Measurements from ENCODE around the gene INCA1. TPM values are rescaled to one million over a fixed set of nuclear protein-coding genes. Genes with fewer than 3 reads are reported as not detected.
A peak's percentile ranks its signal among the peaks of the same experiment; 100 is the strongest.

The INCA1 gene
- polyA plus RNA-seq, 1 donor from 2014 or later = 0.38 TPM

GRCh38 chr17:4967539-4968485 is 29.5 kb downstream of the INCA1 start, which contains the start of gene SPAG7:
SPAG7 (minus strand) TSS chr17:4967817; CDS start chr17:4967804, 13 bp downstream.
- H3K27ac ChIP-seq (ENCODE audit: low read length) = peak within 1 kb of the TSS; percentile 97
- H2AFZ ChIP-seq (ENCODE audit: low read depth, low read length) = peak within 1 kb of the TSS; percentile 65
- no peaks in the 10 kb centered on the region for H3K9me2 ChIP-seq (ENCODE audit: insufficient read depth, low read length)
- H4K20me1 ChIP-seq (ENCODE audit: insufficient read depth) = no peaks in the 10 kb centered on the region
- H3K4me2 ChIP-seq (ENCODE audit: low read length) = peak within 1 kb of the TSS; percentile 86
- no peaks in the 10 kb centered on the region for H3K27me3 ChIP-seq (ENCODE audit: insufficient read depth, low read depth, low read length)
- H3K4me3 ChIP-seq (ENCODE audit: low read length) = peak within 1 kb of the TSS; percentile 71
- H3K36me3 ChIP-seq (ENCODE audit: insufficient read depth, low read length) = no peaks in the 10 kb centered on the region
- peak within 1 kb of the TSS; percentile 89 for H3K9ac ChIP-seq (ENCODE audit: low read length)
- TF ChIP-seq, protein P1, sequence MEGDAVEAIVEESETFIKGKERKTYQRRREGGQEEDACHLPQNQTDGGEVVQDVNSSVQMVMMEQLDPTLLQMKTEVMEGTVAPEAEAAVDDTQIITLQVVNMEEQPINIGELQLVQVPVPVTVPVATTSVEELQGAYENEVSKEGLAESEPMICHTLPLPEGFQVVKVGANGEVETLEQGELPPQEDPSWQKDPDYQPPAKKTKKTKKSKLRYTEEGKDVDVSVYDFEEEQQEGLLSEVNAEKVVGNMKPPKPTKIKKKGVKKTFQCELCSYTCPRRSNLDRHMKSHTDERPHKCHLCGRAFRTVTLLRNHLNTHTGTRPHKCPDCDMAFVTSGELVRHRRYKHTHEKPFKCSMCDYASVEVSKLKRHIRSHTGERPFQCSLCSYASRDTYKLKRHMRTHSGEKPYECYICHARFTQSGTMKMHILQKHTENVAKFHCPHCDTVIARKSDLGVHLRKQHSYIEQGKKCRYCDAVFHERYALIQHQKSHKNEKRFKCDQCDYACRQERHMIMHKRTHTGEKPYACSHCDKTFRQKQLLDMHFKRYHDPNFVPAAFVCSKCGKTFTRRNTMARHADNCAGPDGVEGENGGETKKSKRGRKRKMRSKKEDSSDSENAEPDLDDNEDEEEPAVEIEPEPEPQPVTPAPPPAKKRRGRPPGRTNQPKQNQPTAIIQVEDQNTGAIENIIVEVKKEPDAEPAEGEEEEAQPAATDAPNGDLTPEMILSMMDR (IDR thresholded peaks at IDR 0.05; ENCODE audit: poor library complexity, severe bottlenecking) = peak; percentile 5
- TF ChIP-seq SMC3 (conservative IDR thresholded peaks at IDR 0.05; ENCODE audit: poor library complexity) (peak; percentile 43), EP300 (conservative IDR thresholded peaks at IDR 0.05; ENCODE audit: poor library complexity, severe bottlenecking) (peak; percentile 73), POLR2AphosphoS5 (IDR thresholded peaks at IDR 0.05) (peak; percentile 97), EZH2 (IDR thresholded peaks at IDR 0.05; ENCODE audit: borderline replicate concordance, insufficient read depth, low read length, poor library complexity, severe bottlenecking) (no peak), RAD21 (conservative IDR thresholded peaks at IDR 0.05) (peak; percentile 55), TAF1 (IDR thresholded peaks at IDR 0.05; ENCODE audit: low read depth) (peak; percentile 98), MXI1 (conservative IDR thresholded peaks at IDR 0.05; ENCODE audit: poor library complexity, severe bottlenecking) (peak; percentile 77)
- TF ChIP-seq, protein P2, sequence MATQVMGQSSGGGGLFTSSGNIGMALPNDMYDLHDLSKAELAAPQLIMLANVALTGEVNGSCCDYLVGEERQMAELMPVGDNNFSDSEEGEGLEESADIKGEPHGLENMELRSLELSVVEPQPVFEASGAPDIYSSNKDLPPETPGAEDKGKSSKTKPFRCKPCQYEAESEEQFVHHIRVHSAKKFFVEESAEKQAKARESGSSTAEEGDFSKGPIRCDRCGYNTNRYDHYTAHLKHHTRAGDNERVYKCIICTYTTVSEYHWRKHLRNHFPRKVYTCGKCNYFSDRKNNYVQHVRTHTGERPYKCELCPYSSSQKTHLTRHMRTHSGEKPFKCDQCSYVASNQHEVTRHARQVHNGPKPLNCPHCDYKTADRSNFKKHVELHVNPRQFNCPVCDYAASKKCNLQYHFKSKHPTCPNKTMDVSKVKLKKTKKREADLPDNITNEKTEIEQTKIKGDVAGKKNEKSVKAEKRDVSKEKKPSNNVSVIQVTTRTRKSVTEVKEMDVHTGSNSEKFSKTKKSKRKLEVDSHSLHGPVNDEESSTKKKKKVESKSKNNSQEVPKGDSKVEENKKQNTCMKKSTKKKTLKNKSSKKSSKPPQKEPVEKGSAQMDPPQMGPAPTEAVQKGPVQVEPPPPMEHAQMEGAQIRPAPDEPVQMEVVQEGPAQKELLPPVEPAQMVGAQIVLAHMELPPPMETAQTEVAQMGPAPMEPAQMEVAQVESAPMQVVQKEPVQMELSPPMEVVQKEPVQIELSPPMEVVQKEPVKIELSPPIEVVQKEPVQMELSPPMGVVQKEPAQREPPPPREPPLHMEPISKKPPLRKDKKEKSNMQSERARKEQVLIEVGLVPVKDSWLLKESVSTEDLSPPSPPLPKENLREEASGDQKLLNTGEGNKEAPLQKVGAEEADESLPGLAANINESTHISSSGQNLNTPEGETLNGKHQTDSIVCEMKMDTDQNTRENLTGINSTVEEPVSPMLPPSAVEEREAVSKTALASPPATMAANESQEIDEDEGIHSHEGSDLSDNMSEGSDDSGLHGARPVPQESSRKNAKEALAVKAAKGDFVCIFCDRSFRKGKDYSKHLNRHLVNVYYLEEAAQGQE (IDR thresholded peaks at IDR 0.05; ENCODE audit: borderline replicate concordance) = peak; percentile 97
- H3F3A ChIP-seq (ENCODE audit: insufficient read depth, low read length, poor library complexity, severe bottlenecking) = peaks cover 9% of the 10 kb centered on the region
- no peaks in the 10 kb centered on the region for H3K9me3 ChIP-seq (ENCODE audit: low read length)
- H3K79me2 ChIP-seq (replicated peaks; ENCODE audit: insufficient read depth, low read length) = no peaks in the 10 kb centered on the region

DNA sequence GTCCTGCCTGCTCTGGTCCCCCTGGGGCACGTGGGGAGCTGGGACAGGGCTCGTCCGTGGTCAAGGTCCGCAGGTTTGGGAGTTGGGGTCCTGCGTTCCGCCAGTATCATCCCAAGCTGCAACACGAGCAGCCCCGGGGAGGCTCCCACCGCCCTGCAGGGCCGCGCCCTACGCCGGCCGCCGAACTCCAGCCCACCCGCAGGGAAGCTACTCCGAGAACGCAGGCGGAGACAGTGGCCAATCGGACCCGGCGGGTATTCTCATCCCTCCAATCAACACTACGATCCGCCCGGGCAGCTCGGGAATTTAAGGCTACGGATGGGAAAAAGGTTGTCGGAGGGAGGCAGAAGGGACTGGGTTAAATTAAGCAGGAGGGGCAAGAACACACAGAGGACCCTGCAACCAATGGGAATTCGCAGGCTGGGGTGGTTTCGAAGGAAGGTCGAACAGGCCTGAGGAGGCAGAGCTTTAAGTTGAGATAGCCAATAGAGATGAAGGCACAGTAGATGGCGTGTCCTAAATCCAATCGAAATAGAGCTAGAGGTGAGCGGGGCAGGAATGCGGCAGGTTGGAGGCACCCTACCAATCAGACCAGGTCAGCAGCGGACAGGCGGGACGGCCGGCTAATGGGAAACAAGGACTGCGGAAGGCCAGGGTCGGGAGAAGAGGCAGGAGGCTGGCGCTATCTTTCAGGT is 30.3 kb downstream of the INCA1 start:
- Histone ChIP-seq H3K36me3 (ENCODE audit: insufficient read depth, low read length) (no peaks in the 10 kb centered on the region), H2AFZ (ENCODE audit: low read depth, low read length) (peak overlapping the region; percentile 40), H3K27ac (ENCODE audit: low read length) (peak overlapping the region; percentile 97)

More for the DNA sequence above, 30.3 kb downstream of the INCA1 start:
- no peaks in the 10 kb centered on the region for H3K9me2 ChIP-seq (ENCODE audit: insufficient read depth, low read length)
- TF ChIP-seq, protein P2 (IDR thresholded peaks at IDR 0.05; ENCODE audit: borderline replicate concordance) = no peak
- TF ChIP-seq MXI1 (conservative IDR thresholded peaks at IDR 0.05; ENCODE audit: poor library complexity, severe bottlenecking) (peak; percentile 62), SMC3 (conservative IDR thresholded peaks at IDR 0.05; ENCODE audit: poor library complexity) (no peak), TAF1 (IDR thresholded peaks at IDR 0.05; ENCODE audit: low read depth) (no peak), EZH2 (IDR thresholded peaks at IDR 0.05; ENCODE audit: borderline replicate concordance, insufficient read depth, low read length, poor library complexity, severe bottlenecking) (no peak), POLR2AphosphoS5 (IDR thresholded peaks at IDR 0.05) (peak; percentile 32), EP300 (conservative IDR thresholded peaks at IDR 0.05; ENCODE audit: poor library complexity, severe bottlenecking) (no peak), RAD21 (conservative IDR thresholded peaks at IDR 0.05) (no peak)
- TF ChIP-seq, protein P1 (IDR thresholded peaks at IDR 0.05; ENCODE audit: poor library complexity, severe bottlenecking) = peak; percentile 54
- H3K27me3 ChIP-seq (ENCODE audit: insufficient read depth, low read depth, low read length) = no peaks in the 10 kb centered on the region
- peak overlapping the region; percentile 89 for H3K9ac ChIP-seq (ENCODE audit: low read length)
- peak overlapping the region; percentile 60 for H3K4me2 ChIP-seq (ENCODE audit: low read length)
- no peaks in the 10 kb centered on the region for H4K20me1 ChIP-seq (ENCODE audit: insufficient read depth)
- H3F3A ChIP-seq (ENCODE audit: insufficient read depth, low read length, poor library complexity, severe bottlenecking) = peaks cover 9% of the 10 kb centered on the region
- H3K9me3 ChIP-seq (ENCODE audit: low read length) = no peaks in the 10 kb centered on the region
- peak overlapping the region; percentile 71 for H3K4me3 ChIP-seq (ENCODE audit: low read length)
- H3K79me2 ChIP-seq (replicated peaks; ENCODE audit: insufficient read depth, low read length) = no peaks in the 10 kb centered on the region

Measured in neural cell (in vitro differentiated cells).